Measurements from ENCODE around the gene SLC25A48.
A peak's percentile ranks its signal among the peaks of the same experiment; 100 is the strongest.

The SLC25A48 gene

GRCh38 chr5:135834639-135835529, at the start of gene SLC25A48:
SLC25A48 (plus strand) TSS chr5:135834663; CDS start chr5:135834848, 185 bp downstream.
- DNase-seq: no peak

GRCh38 chr5:135800656-135801055, 33.8 kb upstream of the SLC25A48 start:
- DNase-seq: no peak

GRCh38 chr5:135810188-135810943, 24.1 kb upstream of the SLC25A48 start:
- no peak for DNase-seq

- DNase-seq: no peak
Measured at GRCh38 chr5:135811007-135811406, 23.5 kb upstream of the SLC25A48 start.

GRCh38 chr5:135813758-135814157, 20.7 kb upstream of the SLC25A48 start:
- no peak for DNase-seq

GRCh38 chr5:135814316-135814715, 20.1 kb upstream of the SLC25A48 start:
- DNase-seq: no peak

- DNase-seq: no peak
Measured at GRCh38 chr5:135814812-135815211, 19.7 kb upstream of the SLC25A48 start.

GRCh38 chr5:135821061-135821801, 13.2 kb upstream of the SLC25A48 start:
- no peak for DNase-seq

- DNase-seq: no peak
Measured at GRCh38 chr5:135821802-135822201, 12.7 kb upstream of the SLC25A48 start.

- DNase-seq: no peak
Measured at GRCh38 chr5:135822286-135822685, 12.2 kb upstream of the SLC25A48 start.

- DNase-seq: no peak
Measured at GRCh38 chr5:135822959-135823358, 11.5 kb upstream of the SLC25A48 start.

GRCh38 chr5:135823881-135824280, 10.6 kb upstream of the SLC25A48 start:
- DNase-seq: no peak

- no peak for DNase-seq
Measured at GRCh38 chr5:135824541-135825041, 9.9 kb upstream of the SLC25A48 start.

- no peak for DNase-seq
Measured at GRCh38 chr5:135825373-135826220, 8.9 kb upstream of the SLC25A48 start.

GRCh38 chr5:135826221-135826525, 8.3 kb upstream of the SLC25A48 start:
- no peak for DNase-seq

GRCh38 chr5:135826994-135827671, 7.3 kb upstream of the SLC25A48 start:
- DNase-seq: no peak

GRCh38 chr5:135827965-135828781, 6.3 kb upstream of the SLC25A48 start:
- no peak for DNase-seq

GRCh38 chr5:135828782-135829127, 5.7 kb upstream of the SLC25A48 start:
- DNase-seq: no peak

GRCh38 chr5:135829179-135829578, 5.3 kb upstream of the SLC25A48 start:
- DNase-seq: no peak

- DNase-seq: peak; percentile 52
Measured at GRCh38 chr5:135829681-135830383, 4.6 kb upstream of the SLC25A48 start.

Measured in HCEC 1CT (cell line).